HCT116 (cell line): ENCODE data around the gene PRSS1. TPM values are rescaled to one million over a fixed set of nuclear protein-coding genes. Genes with fewer than 3 reads are reported as not detected.
A peak's percentile ranks its signal among the peaks of the same experiment; 100 is the strongest.

Source experiments
- ATAC-seq: fragments of 200-7000 bp; cut with Tn5 transposase; 2 replicates; pipeline ENCODE4 v1.9.1; 2020; ENCODE audit warnings: mild to moderate bottlenecking, moderate library complexity
- BruUV-seq: library from RNA; stranded (reverse); fragments of 400-500 nt; replicated peaks from 2 replicates; lab custom pipeline; 2021; lab: Mats Ljungman, UMichigan
- CTCF ChIA-PET: fragments of 300-600 bp; sonication (Branson Sonifier 250); formaldehyde crosslinking; loops from one replicate; lab custom pipeline; 2021; ENCODE audit warnings: antibody characterized with exemption; lab: Charles Lee
- POLR2A ChIA-PET: fragments of 300-600, 350-600 bp; sonication (Branson Sonifier 250); formaldehyde crosslinking; loops from one replicate; lab custom pipeline; 2021; ENCODE audit warnings: antibody characterized with exemption; lab: Charles Lee
- RAD21 ChIA-PET, 2 experiments: fragments of 300-600 bp; sonication (Branson Sonifier 250); formaldehyde crosslinking; loops; one replicate each; lab custom pipeline; 2023; ENCODE audit warnings: low total read pairs in 2 of 2; ENCODE audit not compliant: uncharacterized antibody in 2 of 2, unreplicated experiment in 2 of 2, low non-redundant PET in 1 of 2; lab: Charles Lee
- DNase-seq: peaks from one replicate; pipeline ENCODE4 v3.0.0-alpha.2; 2010; ENCODE audit warnings: low read depth, low spot score
- H2AFZ ChIP-seq: fragments of 200-600 bp; shearing (Covaris generic), sonication (generic); 2 replicates; pipeline ENCODE4 v1.6.1; 2017; ENCODE audit warnings: low read depth, mixed run types, mixed read lengths, antibody characterized with exemption, low read length; ENCODE audit not compliant: poor library complexity, severe bottlenecking
- H3K27ac ChIP-seq: 2 replicates; pipeline ENCODE4 v1.5.1; 2012; ENCODE audit warnings: low read depth, low read length
- H3K27me3 ChIP-seq: fragments of 200-600 bp; sonication (generic); 2 replicates; pipeline ENCODE4 v1.6.1; 2016; ENCODE audit warnings: mixed run types, low read length, mixed read lengths; ENCODE audit not compliant: insufficient read depth
- H3K36me3 ChIP-seq, 2 experiments: fragments of 200-500 bp in 1 of 2; fragments of 200-600 bp in 1 of 2; sonication (Bioruptor generic) in 1 of 2; sonication (generic) in 1 of 2; 2 replicates each; pipeline versions ENCODE4 v1.5.1 to v1.6.1; 2014 to 2016; ENCODE audit warnings: low read length in 2 of 2, inconsistent platforms in 1 of 2, mixed read lengths in 1 of 2, mixed run types in 1 of 2; ENCODE audit not compliant: insufficient read depth in 2 of 2, control insufficient read depth in 1 of 2
- H3K4me1 ChIP-seq, 2 experiments: fragments of 200-600 bp in 1 of 2; sonication (generic) in 1 of 2; 2 replicates each; pipeline versions ENCODE4 v1.5.1 to v1.6.1; 2012 to 2017; ENCODE audit warnings: low read length in 2 of 2, inconsistent platforms in 1 of 2, mild to moderate bottlenecking in 1 of 2, mixed read lengths in 1 of 2, mixed run types in 1 of 2, moderate library complexity in 1 of 2; ENCODE audit not compliant: insufficient read depth in 2 of 2, control insufficient read depth in 1 of 2
- H3K4me2 ChIP-seq: fragments of 200-600 bp; sonication (generic); 2 replicates; pipeline ENCODE4 v1.6.1; 2017; ENCODE audit warnings: mixed run types, low read length, mixed read lengths
- H3K4me3 ChIP-seq, 2 experiments: fragments of 200-600 bp in 1 of 2; sonication (generic) in 1 of 2; replicated peaks in 1 of 2; 2 replicates each; pipeline ENCODE4 v1.5.1; 2011 to 2016; ENCODE audit warnings: low read length in 2 of 2, control low read depth in 1 of 2, low read depth in 1 of 2, mild to moderate bottlenecking in 1 of 2, mixed read lengths in 1 of 2, mixed run types in 1 of 2
- H3K79me2 ChIP-seq: fragments of 200-600 bp; sonication (generic); 2 replicates; pipeline ENCODE4 v1.6.1; 2017; ENCODE audit warnings: mild to moderate bottlenecking, mixed run types, low read length, moderate library complexity, mixed read lengths; ENCODE audit not compliant: insufficient read depth
- H3K9ac ChIP-seq: fragments of 200-600 bp; sonication (generic); 2 replicates; pipeline ENCODE4 v1.6.1; 2016; ENCODE audit warnings: low read length, mixed read lengths
- H3K9me2 ChIP-seq: fragments of 200-600 bp; sonication (generic), shearing (Covaris generic); 2 replicates; pipeline ENCODE4 v1.6.1; 2017; ENCODE audit warnings: mixed run types, mild to moderate bottlenecking, moderate library complexity; ENCODE audit not compliant: insufficient read depth
- H3K9me3 ChIP-seq, 2 experiments: fragments of 200-500 bp in 1 of 2; fragments of 200-600 bp in 1 of 2; sonication (Bioruptor generic) in 1 of 2; sonication (generic) in 1 of 2; 2 replicates each; pipeline ENCODE4 v1.6.1; 2014 to 2017; ENCODE audit warnings: low read length in 2 of 2, mixed read lengths in 2 of 2, inconsistent platforms in 1 of 2, low read depth in 1 of 2, mild to moderate bottlenecking in 1 of 2, mixed run types in 1 of 2, moderate library complexity in 1 of 2; ENCODE audit not compliant: control insufficient read depth in 1 of 2, insufficient read depth in 1 of 2
- H4K20me1 ChIP-seq: fragments of 200-600 bp; sonication (generic), shearing (Covaris generic); 2 replicates; pipeline ENCODE4 v1.6.1; 2017; ENCODE audit warnings: mixed run types, mild to moderate bottlenecking, moderate library complexity; ENCODE audit not compliant: insufficient read depth
- ATF3 ChIP-seq: IDR thresholded peaks from 2 replicates; pipeline ENCODE4 v1.6.1; 2012
- CTCF ChIP-seq, 3 experiments: fragments of 200-600 bp in 1 of 3; sonication (generic) in 1 of 3; IDR thresholded peaks in 2 of 3; conservative IDR thresholded peaks in 1 of 3; 2 replicates each; pipeline ENCODE4 v1.5.1; 2012 to 2017; ENCODE audit warnings: low read depth in 2 of 3, low read length in 2 of 3, antibody characterized with exemption in 1 of 3, borderline replicate concordance in 1 of 3, control low read depth in 1 of 3, mild to moderate bottlenecking in 1 of 3, mixed read lengths in 1 of 3, mixed run types in 1 of 3, moderate library complexity in 1 of 3; ENCODE audit not compliant: insufficient read depth in 1 of 3
- EGR1 ChIP-seq: IDR thresholded peaks from 2 replicates; pipeline ENCODE4 v1.6.1; 2012; ENCODE audit warnings: low read depth
- EZH2 ChIP-seq: fragments of 200-600 bp; sonication (generic); IDR thresholded peaks from 2 replicates; pipeline ENCODE4 v1.6.1; 2017; ENCODE audit warnings: antibody characterized with exemption, mixed run types
- JUND ChIP-seq: IDR thresholded peaks from 2 replicates; pipeline ENCODE4 v1.6.1; 2012
- RAD21 ChIP-seq: IDR thresholded peaks from 2 replicates; pipeline ENCODE4 v1.6.1; 2012; ENCODE audit warnings: low read depth, mild to moderate bottlenecking
- SIN3A ChIP-seq: IDR thresholded peaks from 2 replicates; pipeline ENCODE4 v1.6.1; 2012; ENCODE audit warnings: low read depth
- SP1 ChIP-seq: IDR thresholded peaks from 2 replicates; pipeline ENCODE4 v1.6.1; 2012; ENCODE audit warnings: low read depth
- SRF ChIP-seq: IDR thresholded peaks from 2 replicates; pipeline ENCODE4 v1.6.1; 2012; ENCODE audit warnings: low read depth
- YY1 ChIP-seq: IDR thresholded peaks from 2 replicates; pipeline ENCODE4 v1.6.1; 2011; ENCODE audit warnings: low read length, low read depth, moderate library complexity, mild to moderate bottlenecking; ENCODE audit not compliant: insufficient replicate concordance; ENCODE audit errors: extremely low read depth
- intact Hi-C: fragments of 100-400 bp; cut with micrococcal nuclease; formaldehyde crosslinking; loops from 2 replicates; pipeline ENCODE4 v1.10.0; 2022
- total RNA-seq: library from RNA; stranded (reverse); gene quantifications from one replicate; pipeline ENCODE4 v1.2.1, GENCODE V29; 2021; ENCODE audit not compliant: unreplicated experiment

The PRSS1 gene
- total RNA-seq, 1 experiment from 2014 or later = 14.6 TPM

GRCh38 chr7:142711196-142711595 is 38.1 kb upstream of the PRSS1 start (continued):
- TF ChIP-seq CTCF (IDR thresholded peaks at IDR 0.05 in 2 of 3, conservative IDR thresholded peaks at IDR 0.05 in 1 of 3; ENCODE audit: borderline replicate concordance in 1 of 3, insufficient read depth in 1 of 3, low read depth in 2 of 3, low read length in 2 of 3) = no peak
- no peak for TF ChIP-seq EZH2
- no peak for TF ChIP-seq SRF
- no peak for TF ChIP-seq EGR1
- TF ChIP-seq SP1 = no peak
- no peak for TF ChIP-seq SIN3A
- TF ChIP-seq RAD21 = no peak
- TF ChIP-seq JUND = no peak

- Histone ChIP-seq H4K20me1 (no peaks in the 10 kb centered on the region), H3K27ac (no peak overlapping the region), H3K36me3 (no peaks in the 10 kb centered on the region), H2AFZ (peak overlapping the region; percentile 77), H3K9ac (no peak overlapping the region), H3K9me3 (no peaks in the 10 kb centered on the region), H3K4me1 (no peaks in the 10 kb centered on the region), H3K4me3 (no peak overlapping the region), H3K9me2 (no peaks in the 10 kb centered on the region), H3K27me3 (peaks cover 8% of the 10 kb centered on the region; the same call in 1 of the 2 replicates), H3K4me2 (no peak overlapping the region), H3K79me2 (no peaks in the 10 kb centered on the region)
- peak; percentile 32 for TF ChIP-seq YY1
- TF ChIP-seq RAD21 = peak; percentile 52
- peak; percentile 71 to 73 (median 72) for TF ChIP-seq CTCF (IDR thresholded peaks at IDR 0.05 in 2 of 3, conservative IDR thresholded peaks at IDR 0.05 in 1 of 3; ENCODE audit: borderline replicate concordance in 1 of 3, insufficient read depth in 1 of 3, low read depth in 2 of 3, low read length in 2 of 3)
- no peak for TF ChIP-seq ATF3
- ChIA-PET CTCF (interaction anchor here (0.8 to 3.6 kb wide), 4 partner anchors 16 to 108 kb away, joined by 3 to 38 read pairs (median 5); no protein-coding TSS in a partner anchor), RAD21 (interaction anchor here (0.6 to 1.4 kb wide), 3 partner anchors 71 to 176 kb away, joined by 3 to 4 read pairs (median 4); no protein-coding TSS in a partner anchor), POLR2A (no interaction called here)
- DNase-seq (peak; percentile 29), ATAC-seq (peak; percentile 85)
- no TSS peak for BruUV-seq
- intact Hi-C loops = loop anchor here (1.0 to 5.0 kb wide), 2 partner anchors 71 to 175 kb away; no protein-coding TSS in a partner anchor
Measured at GRCh38 chr7:142711746-142712616, 37.3 kb upstream of the PRSS1 start.
